ENCODE data around the gene FOXC2.

FOXC2 gene

GRCh38 chr16:86566601-86566965 lies at the start of gene FOXC2:
Gene FOXC2, plus strand, starts transcription at chr16:86566829. Its CDS starts 507 bp downstream, at chr16:86567336.
- peak; percentile 91 for DNase-seq (ENCODE audit: low read depth, low spot score)

GRCh38 chr16:86517033-86517432 lies 49.6 kb upstream of the FOXC2 start:
- DNase-seq (ENCODE audit: low read depth, low spot score) = no peak

GRCh38 chr16:86517652-86518258 lies 48.9 kb upstream of the FOXC2 start:
- peak; percentile 83 for DNase-seq (ENCODE audit: low read depth, low spot score)

- no peak for DNase-seq (ENCODE audit: low read depth, low spot score)
Observed at GRCh38 chr16:86519007-86519648, 47.5 kb upstream of the FOXC2 start.

DNA sequence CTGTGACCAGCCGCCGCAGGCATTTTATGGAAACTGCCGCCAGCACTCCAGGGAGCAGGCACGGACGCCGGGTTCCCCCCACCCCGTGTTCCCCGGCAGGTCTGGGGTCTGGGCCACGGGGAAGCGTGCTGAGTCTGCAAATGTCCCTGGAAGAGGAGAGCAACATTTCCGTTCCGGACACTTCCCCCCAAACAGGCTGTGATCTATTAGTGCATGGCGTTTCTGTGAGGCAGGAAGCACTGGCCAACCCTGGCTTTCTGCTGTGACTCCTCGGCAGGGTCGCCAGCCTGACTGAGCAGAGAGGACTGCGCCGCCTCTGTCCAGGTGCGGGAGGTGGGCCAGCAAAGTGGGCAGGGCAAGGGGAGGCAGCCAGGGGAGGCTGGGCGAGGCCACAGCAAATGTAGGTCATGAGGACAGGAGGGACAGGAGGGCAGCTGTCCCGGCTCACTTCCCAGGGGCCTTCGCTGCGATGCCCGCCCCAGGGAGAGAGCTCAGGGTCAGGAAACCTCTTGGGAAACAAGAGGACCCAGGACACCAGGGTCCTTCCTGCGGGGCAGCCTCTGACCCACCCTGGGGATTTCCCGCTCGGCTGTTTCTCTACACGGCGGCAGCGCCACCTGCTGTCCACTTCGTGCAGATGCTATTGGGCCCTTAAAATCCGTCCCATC lies 46.8 kb upstream of the FOXC2 start:
- DNase-seq (ENCODE audit: low read depth, low spot score) = peak; percentile 83

GRCh38 chr16:86520317-86521210 lies 46.1 kb upstream of the FOXC2 start:
- DNase-seq (ENCODE audit: low read depth, low spot score) = no peak

GRCh38 chr16:86521236-86522197 lies 45.1 kb upstream of the FOXC2 start:
- DNase-seq (ENCODE audit: low read depth, low spot score) = peak; percentile 21

- DNase-seq (ENCODE audit: low read depth, low spot score) = no peak
Observed at GRCh38 chr16:86522634-86523033, 44.0 kb upstream of the FOXC2 start.

GRCh38 chr16:86523166-86523740 lies 43.4 kb upstream of the FOXC2 start:
- no peak for DNase-seq (ENCODE audit: low read depth, low spot score)

- DNase-seq (ENCODE audit: low read depth, low spot score) = no peak
Observed at GRCh38 chr16:86524029-86524428, 42.6 kb upstream of the FOXC2 start.

- DNase-seq (ENCODE audit: low read depth, low spot score) = no peak
Observed at GRCh38 chr16:86525696-86526095, 40.9 kb upstream of the FOXC2 start.

DNA sequence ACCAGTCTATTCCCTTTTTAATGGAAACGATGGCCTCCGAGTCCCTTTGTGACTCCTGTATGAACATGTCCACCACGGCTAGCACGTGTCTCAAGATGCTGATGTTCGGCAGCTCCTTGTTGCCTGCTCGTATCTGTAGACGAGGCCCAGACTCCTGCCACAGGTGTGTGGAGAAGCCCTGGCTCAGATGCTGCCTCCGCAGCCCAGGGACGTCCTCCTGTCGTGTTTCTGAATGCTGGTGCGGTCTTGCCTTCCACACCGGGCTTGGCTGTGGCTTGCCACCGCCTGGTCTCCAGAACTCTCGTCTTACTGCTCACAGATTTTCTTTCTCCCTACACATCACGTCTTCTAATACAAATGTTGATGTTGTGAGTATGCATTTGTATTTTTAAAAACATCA lies 39.3 kb upstream of the FOXC2 start:
- DNase-seq (ENCODE audit: low read depth, low spot score) = no peak

DNA sequence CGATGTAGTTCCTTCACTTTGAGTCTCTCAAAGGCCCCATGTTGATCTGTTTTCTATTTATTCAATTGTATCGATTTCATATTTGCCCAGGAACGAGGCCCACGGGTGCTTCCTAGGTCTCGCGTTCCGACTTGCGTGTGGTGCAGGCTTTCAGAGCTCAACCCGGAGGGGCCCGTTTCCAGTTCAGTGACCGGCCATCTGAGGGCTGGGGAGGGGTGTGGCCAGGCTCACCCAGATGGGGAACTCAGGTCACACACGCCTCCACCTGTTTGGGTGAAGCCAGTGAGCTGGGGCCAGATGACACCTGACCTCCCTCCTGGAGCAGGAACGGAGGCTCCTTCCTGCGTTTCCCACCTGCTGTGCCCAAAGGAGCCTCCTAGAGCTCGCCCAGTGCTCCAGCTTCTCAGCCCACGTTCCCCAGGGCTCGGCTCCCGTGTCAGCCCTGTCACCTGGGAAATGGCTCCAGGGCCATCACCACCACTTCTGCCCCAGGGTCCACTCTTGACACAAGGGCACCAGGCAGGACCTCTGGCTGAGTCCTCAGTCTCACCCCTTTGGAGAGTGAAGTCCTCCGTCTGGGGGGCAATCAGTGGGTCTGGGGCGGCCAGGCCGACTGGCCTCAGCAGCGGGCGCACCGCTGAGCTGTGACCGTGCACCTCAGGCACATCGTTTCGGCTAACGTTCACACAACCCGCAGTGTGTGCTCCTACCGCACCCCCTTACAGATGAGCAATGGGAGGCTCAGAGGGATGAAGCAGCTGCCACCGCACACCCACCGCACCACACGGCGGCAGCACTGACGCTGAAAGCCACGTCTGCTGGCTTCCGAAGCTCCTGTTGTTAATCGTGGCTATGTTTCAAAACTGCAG lies 38.3 kb upstream of the FOXC2 start:
- DNase-seq (ENCODE audit: low read depth, low spot score) = no peak

DNA sequence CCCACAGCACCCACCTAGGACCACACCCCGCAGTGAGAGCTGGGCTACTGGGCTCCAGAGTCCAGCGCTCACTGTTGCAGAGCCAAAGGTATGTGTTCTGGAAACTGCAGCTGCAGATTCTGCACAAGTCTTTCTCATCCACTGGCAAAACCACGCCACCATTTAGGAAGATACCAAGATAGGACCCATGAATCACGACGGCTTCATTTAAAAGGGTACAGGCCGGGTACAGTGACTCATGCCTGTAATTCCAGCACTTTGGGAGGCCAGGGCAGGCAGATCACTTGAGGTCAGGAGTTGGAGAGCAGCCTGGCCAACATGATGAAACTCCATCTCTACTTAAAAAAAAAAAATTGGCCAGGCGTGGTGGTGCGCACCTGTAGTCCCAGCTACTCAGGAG lies 37.5 kb upstream of the FOXC2 start:
- DNase-seq (ENCODE audit: low read depth, low spot score) = no peak

- DNase-seq (ENCODE audit: low read depth, low spot score) = no peak
Observed at GRCh38 chr16:86530251-86531190, 36.1 kb upstream of the FOXC2 start.

- no peak for DNase-seq (ENCODE audit: low read depth, low spot score)
Observed at GRCh38 chr16:86531191-86531545, 35.5 kb upstream of the FOXC2 start.

DNA sequence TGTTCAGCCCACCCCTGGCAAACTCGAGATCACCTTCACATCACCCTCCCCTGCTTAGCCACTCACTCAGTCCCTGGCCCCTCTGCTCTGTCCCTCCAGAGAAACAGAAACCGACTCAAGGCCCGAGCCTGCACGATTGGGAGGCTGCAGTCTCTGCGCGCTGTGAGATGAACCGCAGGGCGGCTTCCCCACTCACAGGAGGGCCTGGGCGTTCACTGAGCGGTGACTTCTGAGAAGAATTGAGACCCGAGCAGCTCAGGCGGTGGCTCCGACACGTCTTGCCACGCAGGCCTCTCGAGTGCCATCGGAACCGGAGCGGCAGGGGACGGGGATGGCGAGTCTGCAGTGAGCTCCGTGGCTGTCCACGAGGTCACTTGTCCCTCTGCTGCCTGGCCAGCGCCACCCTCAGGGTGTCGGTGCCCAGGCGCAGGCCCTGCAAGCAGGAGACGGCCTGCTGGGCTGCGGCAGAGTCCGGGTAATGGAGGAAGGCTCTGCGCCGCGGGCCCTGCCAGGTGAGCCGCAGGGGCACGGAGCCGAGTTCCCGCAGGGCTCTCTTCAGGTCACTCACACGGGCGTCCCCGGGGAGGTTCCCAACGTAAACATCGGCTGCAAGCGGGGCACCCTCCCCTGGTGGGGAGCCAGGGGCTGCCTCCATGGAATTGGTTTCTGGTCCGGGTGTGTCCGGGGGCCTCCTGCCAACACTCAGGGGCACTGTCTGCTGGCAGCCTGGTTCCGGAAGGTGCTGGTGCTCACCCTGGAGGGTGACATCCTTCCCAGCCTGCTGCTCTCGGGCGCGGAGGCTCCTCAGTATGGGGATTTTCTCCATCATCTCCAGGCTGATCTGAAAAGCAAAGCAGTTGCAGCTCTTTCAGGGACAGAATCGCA lies 34.7 kb upstream of the FOXC2 start:
- no peak for DNase-seq (ENCODE audit: low read depth, low spot score)

DNA sequence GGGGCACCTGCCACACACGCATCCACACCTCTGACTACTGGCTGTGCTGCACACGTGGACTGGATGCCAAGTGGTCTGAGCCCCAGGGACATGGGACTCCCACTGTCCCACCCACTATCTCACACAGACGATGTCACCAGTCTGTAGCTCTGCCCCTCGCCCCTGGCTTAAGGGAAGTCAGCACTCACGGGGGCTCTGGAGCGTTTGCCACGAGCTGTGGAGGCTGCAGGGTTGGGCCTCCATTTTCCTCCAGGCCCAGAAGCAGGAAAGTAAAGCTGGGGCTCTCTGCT lies 34.2 kb upstream of the FOXC2 start:
- no peak for DNase-seq (ENCODE audit: low read depth, low spot score)
